Prostate gland (tissue), 2 donors: ENCODE data around the gene STARD8.

Experiments
- CTCF ChIP-seq, 4 experiments: fragments of 200-600 bp in 2 of 4; fragments of 450-650 bp in 2 of 4; sonication (generic) in 2 of 4; IDR thresholded peaks; 1 replicate in 3 of 4; 2 replicates in 1 of 4; pipeline ENCODE4 v1.5.1; 2016 to 2019; ENCODE audit warnings: antibody characterized with exemption in 4 of 4, mild to moderate bottlenecking in 2 of 4, moderate library complexity in 2 of 4
- POLR2A ChIP-seq: fragments of 450-650 bp; IDR thresholded peaks from one replicate; pipeline ENCODE4 v1.6.1; 2016; ENCODE audit warnings: antibody characterized with exemption, mild to moderate bottlenecking

- TF ChIP-seq POLR2A, result no peak
- TF ChIP-seq CTCF (IDR thresholded peaks at IDR 0.05), result no peak
These were observed 5.1 kb downstream of the STARD8 start for GRCh38 chrX:68652326-68653170.
